OCI-LY7 (cell line): ENCODE data around the gene THEMIS. TPM values are rescaled to one million over a fixed set of nuclear protein-coding genes. Genes with fewer than 3 reads are reported as not detected.

Source experiments
- BruUV-seq: library from RNA; stranded (reverse); fragments of 400-500 nt; replicated peaks from 2 replicates; lab custom pipeline; 2021; lab: Mats Ljungman, UMichigan
- CTCF ChIA-PET: fragments of 300-600 bp; sonication (Branson Sonifier 250); formaldehyde crosslinking; loops from one replicate; lab custom pipeline; 2022; ENCODE audit warnings: antibody characterized with exemption; ENCODE audit not compliant: unreplicated experiment; lab: Charles Lee
- POLR2A ChIA-PET: fragments of 300-600 bp; sonication (Branson Sonifier 250); formaldehyde crosslinking; loops from one replicate; lab custom pipeline; 2022; ENCODE audit warnings: antibody characterized with exemption; lab: Charles Lee
- DNase-seq: peaks from one replicate; pipeline ENCODE4 v3.0.0-alpha.2; 2015; ENCODE audit warnings: low spot score
- H2AFZ ChIP-seq: fragments of 200-600 bp; sonication (generic), shearing (Covaris generic); 2 replicates; pipeline ENCODE4 v1.6.1; 2014; ENCODE audit warnings: mild to moderate bottlenecking, antibody characterized with exemption, low read length, moderate library complexity
- H3K27ac ChIP-seq: fragments of 200-600 bp; sonication (generic); 2 replicates; pipeline ENCODE4 v1.5.1; 2014; ENCODE audit warnings: mixed run types, low read depth, mild to moderate bottlenecking, moderate library complexity, low read length, inconsistent platforms; ENCODE audit not compliant: poor library complexity, severe bottlenecking
- H3K36me3 ChIP-seq: fragments of 200-600 bp; sonication (generic); 2 replicates; pipeline ENCODE4 v1.6.1; 2014; ENCODE audit warnings: mild to moderate bottlenecking, antibody characterized with exemption, low read length, moderate library complexity, mixed read lengths; ENCODE audit not compliant: insufficient read depth
- H3K4me1 ChIP-seq: fragments of 200-600 bp; sonication (generic); 2 replicates; pipeline ENCODE4 v1.5.1; 2014; ENCODE audit warnings: mild to moderate bottlenecking, low read length; ENCODE audit not compliant: insufficient read depth, poor library complexity, severe bottlenecking
- H3K4me2 ChIP-seq: fragments of 200-600 bp; sonication (generic); 2 replicates; pipeline ENCODE4 v1.6.1; 2014; ENCODE audit warnings: mild to moderate bottlenecking, low read length
- H3K4me3 ChIP-seq: fragments of 200-600 bp; sonication (generic); 2 replicates; pipeline ENCODE4 v1.5.1; 2014; ENCODE audit warnings: mild to moderate bottlenecking, low read depth, low read length; ENCODE audit not compliant: poor library complexity, severe bottlenecking
- H3K79me2 ChIP-seq: fragments of 200-600 bp; sonication (generic); 2 replicates; pipeline ENCODE4 v1.6.1; 2016; ENCODE audit warnings: low read depth, mild to moderate bottlenecking, low read length, moderate library complexity, mixed read lengths; ENCODE audit not compliant: insufficient read depth
- H3K9me2 ChIP-seq: fragments of 200-600 bp; sonication (generic); 2 replicates; pipeline ENCODE4 v1.6.1; 2016; ENCODE audit warnings: mild to moderate bottlenecking, low read length, mixed read lengths; ENCODE audit not compliant: insufficient read depth
- H3K9me3 ChIP-seq: fragments of 200-600 bp; sonication (generic); 2 replicates; pipeline ENCODE4 v1.6.1; 2014; ENCODE audit warnings: mild to moderate bottlenecking, mixed run types, low read length, mixed read lengths
- H4K20me1 ChIP-seq: fragments of 200-600 bp; sonication (generic); 2 replicates; pipeline ENCODE4 v1.6.1; 2014; ENCODE audit warnings: mild to moderate bottlenecking, antibody characterized with exemption, low read length, moderate library complexity, mixed read lengths; ENCODE audit not compliant: insufficient read depth
- EZH2phosphoT487 ChIP-seq: fragments of 200-600 bp; sonication (generic); IDR thresholded peaks from 2 replicates; pipeline ENCODE4 v1.6.1; 2018; ENCODE audit warnings: low read depth, borderline replicate concordance, mild to moderate bottlenecking, mixed run types, antibody characterized with exemption, low read length, moderate library complexity, mixed read lengths
- intact Hi-C: fragments of 100-400 bp; cut with micrococcal nuclease; formaldehyde crosslinking; loops from one replicate; pipeline ENCODE4 v1.10.0; 2022; ENCODE audit not compliant: unreplicated experiment
- total RNA-seq, 2 experiments: library from RNA; depleted of rRNA in 1 of 2; stranded (reverse); fragments of >200 nt in 1 of 2; shearing (Covaris generic) in 1 of 2; gene quantifications; 2 replicates each; pipeline ENCODE4 v1.2.3, GENCODE V29; 2014 to 2022
- TF ChIP-seq, protein P1 (sequence below): fragments of 200-600 bp; sonication (generic); conservative IDR thresholded peaks from 2 replicates; pipeline ENCODE4 v1.5.1; 2014; ENCODE audit warnings: mild to moderate bottlenecking, antibody characterized with exemption, low read length, moderate library complexity, mixed read lengths

Gene THEMIS
- total RNA-seq, 2 experiments from 2014 or later: not detected

DNA sequence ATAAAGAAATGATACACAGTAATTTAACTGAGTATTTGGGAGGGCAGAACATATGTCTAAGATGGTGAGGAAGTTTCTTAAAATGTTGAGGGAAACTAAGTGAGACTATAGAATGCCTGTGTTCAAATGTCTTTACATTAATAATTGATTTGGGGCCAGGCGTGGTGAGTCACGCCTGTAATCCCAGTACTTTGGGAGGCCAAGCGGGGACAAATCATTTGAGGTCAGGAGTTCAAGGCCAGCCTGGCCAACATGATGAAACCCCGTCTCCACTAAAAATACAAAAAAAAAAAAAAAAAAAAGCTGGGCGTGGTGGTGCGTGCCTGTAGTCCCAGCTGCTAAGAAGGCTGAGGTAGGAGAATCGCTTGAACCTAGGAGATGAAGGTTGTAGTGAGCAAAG is 66.7 kb downstream of the THEMIS start:
- POLR2A ChIA-PET: interaction anchor here (0.6 to 0.7 kb wide), 2 partner anchors 11 to 227 kb away, joined by 3 to 4 read pairs; no protein-coding TSS in a partner anchor

GRCh38 chr6:127833336-127833735 is 67.5 kb downstream of the THEMIS start:
- Histone ChIP-seq H3K4me2 (no peak overlapping the region), H3K27ac (no peak overlapping the region), H3K36me3 (no peaks in the 10 kb centered on the region), H3K9me3 (no peaks in the 10 kb centered on the region), H2AFZ (no peak overlapping the region), H3K79me2 (no peaks in the 10 kb centered on the region), H3K9me2 (no peaks in the 10 kb centered on the region), H4K20me1 (no peaks in the 10 kb centered on the region), H3K4me3 (no peak overlapping the region), H3K4me1 (no peaks in the 10 kb centered on the region)
- ChIA-PET POLR2A (no interaction called here), CTCF (no interaction called here)
- BruUV-seq: no TSS peak
- DNase-seq: no peak
- no peak for TF ChIP-seq EZH2phosphoT487
- TF ChIP-seq, protein P1, sequence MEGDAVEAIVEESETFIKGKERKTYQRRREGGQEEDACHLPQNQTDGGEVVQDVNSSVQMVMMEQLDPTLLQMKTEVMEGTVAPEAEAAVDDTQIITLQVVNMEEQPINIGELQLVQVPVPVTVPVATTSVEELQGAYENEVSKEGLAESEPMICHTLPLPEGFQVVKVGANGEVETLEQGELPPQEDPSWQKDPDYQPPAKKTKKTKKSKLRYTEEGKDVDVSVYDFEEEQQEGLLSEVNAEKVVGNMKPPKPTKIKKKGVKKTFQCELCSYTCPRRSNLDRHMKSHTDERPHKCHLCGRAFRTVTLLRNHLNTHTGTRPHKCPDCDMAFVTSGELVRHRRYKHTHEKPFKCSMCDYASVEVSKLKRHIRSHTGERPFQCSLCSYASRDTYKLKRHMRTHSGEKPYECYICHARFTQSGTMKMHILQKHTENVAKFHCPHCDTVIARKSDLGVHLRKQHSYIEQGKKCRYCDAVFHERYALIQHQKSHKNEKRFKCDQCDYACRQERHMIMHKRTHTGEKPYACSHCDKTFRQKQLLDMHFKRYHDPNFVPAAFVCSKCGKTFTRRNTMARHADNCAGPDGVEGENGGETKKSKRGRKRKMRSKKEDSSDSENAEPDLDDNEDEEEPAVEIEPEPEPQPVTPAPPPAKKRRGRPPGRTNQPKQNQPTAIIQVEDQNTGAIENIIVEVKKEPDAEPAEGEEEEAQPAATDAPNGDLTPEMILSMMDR: no peak
- intact Hi-C loops: no loop called here

More for the DNA sequence above, 66.7 kb downstream of the THEMIS start:
- no peaks in the 10 kb centered on the region for H4K20me1 ChIP-seq
- no peak overlapping the region for H2AFZ ChIP-seq
- no peaks in the 10 kb centered on the region for H3K79me2 ChIP-seq
- no peak overlapping the region for H3K27ac ChIP-seq
- no peaks in the 10 kb centered on the region for H3K4me1 ChIP-seq
- no TSS peak for BruUV-seq
- no peaks in the 10 kb centered on the region for H3K9me3 ChIP-seq
- H3K4me2 ChIP-seq: no peak overlapping the region
- CTCF ChIA-PET: no interaction called here
- TF ChIP-seq EZH2phosphoT487: no peak
- TF ChIP-seq, protein P1: no peak
- no peaks in the 10 kb centered on the region for H3K36me3 ChIP-seq
- no peak overlapping the region for H3K4me3 ChIP-seq
- no peak for DNase-seq
- H3K9me2 ChIP-seq: no peaks in the 10 kb centered on the region
- intact Hi-C loops: no loop called here

DNA sequence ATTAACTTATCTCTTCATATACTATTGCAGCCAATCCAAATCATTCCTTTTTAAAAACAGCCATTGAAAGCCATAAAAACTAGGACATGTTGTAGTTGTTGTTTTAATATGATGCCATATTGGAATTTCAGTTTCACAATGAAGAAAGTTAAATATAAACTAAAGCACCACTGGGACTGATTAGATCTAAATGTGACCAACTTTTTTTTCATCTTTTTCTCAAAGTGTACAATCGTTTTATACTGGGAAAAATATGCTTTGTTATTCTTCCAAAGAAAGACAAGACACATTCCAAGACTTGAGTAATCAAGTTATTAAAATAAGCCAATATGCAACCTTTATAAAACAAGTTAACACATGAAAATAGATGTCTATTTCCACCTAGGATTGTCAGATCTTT is 68.5 kb downstream of the THEMIS start:
- intact Hi-C loops: no loop called here
- POLR2A ChIA-PET: no interaction called here

More for the DNA sequence above, 68.5 kb downstream of the THEMIS start:
- H3K9me3 ChIP-seq: no peaks in the 10 kb centered on the region
- H3K27ac ChIP-seq: no peak overlapping the region
- no peak for TF ChIP-seq EZH2phosphoT487
- TF ChIP-seq, protein P1: no peak
- H3K4me3 ChIP-seq: no peak overlapping the region
- no peaks in the 10 kb centered on the region for H3K36me3 ChIP-seq
- no peak for DNase-seq
- no peak overlapping the region for H3K4me2 ChIP-seq
- no peaks in the 10 kb centered on the region for H3K79me2 ChIP-seq
- no peaks in the 10 kb centered on the region for H3K4me1 ChIP-seq
- no peak overlapping the region for H2AFZ ChIP-seq
- BruUV-seq: no TSS peak
- no peaks in the 10 kb centered on the region for H3K9me2 ChIP-seq
- CTCF ChIA-PET: no interaction called here
- no peaks in the 10 kb centered on the region for H4K20me1 ChIP-seq
